Measurements from ENCODE around the gene P2RX1. TPM values are rescaled to one million over a fixed set of nuclear protein-coding genes. Genes with fewer than 3 reads are reported as not detected.

P2RX1 gene
- total RNA-seq = 0.47 and 0.78 TPM in 2 replicates

DNA sequence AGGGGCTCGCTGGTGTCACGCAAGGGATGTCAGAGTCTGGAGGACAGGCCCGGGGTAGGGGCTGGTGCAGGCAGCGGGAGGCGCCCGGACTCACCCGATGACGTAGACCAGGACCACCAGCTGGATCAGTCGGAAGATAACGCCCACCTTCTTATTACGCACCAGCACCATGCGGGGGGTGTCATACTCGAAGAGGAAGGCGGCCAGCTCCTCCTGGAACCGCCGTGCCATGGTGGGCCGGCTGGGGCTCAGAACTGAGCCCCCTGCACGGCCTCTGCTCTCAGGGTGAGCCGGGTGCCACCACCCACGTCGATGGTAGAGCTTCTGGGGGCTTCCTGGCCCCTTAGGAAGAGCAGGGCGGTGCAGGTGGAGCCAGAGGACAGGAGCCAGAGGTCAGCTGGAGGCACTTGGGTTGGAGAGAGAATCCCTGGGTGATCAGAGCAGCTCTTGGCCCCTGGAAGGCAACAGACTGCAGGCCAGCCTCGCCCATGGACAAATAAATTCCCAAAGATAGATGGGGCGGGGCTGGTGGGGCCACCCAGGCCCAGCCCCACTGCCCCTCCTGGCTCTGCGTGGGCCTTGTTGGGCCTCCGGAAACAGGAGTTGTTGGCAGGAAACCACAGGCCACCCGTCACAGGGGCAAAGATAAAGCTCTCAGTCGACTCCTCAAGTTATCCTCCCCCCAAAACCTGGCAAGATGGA lies at the start of gene P2RX1:
Gene P2RX1 (minus strand): TSS at position 471 of the 702 bp plus-strand sequence. CDS start 240 bp downstream, at position 231.
- intact Hi-C loops (cut with micrococcal nuclease) = loop anchor here (2.0 to 10.0 kb wide), 2 partner anchors 49 to 159 kb away; partner anchors contain the start of gene ATP2A3
- Mint-ChIP-seq H3K4me3 (peak within 1 kb of the TSS; percentile 53), H3K27me3 (no peaks in the 10 kb centered on the region), H3K9me3 (no peaks in the 10 kb centered on the region), H3K36me3 (ENCODE audit: low read depth) (no peaks in the 10 kb centered on the region), H3K4me1 (peaks cover 24% of the 10 kb centered on the region), H3K27ac (peak within 1 kb of the TSS; percentile 62)
- peak; percentile 78 for DNase-seq

DNA sequence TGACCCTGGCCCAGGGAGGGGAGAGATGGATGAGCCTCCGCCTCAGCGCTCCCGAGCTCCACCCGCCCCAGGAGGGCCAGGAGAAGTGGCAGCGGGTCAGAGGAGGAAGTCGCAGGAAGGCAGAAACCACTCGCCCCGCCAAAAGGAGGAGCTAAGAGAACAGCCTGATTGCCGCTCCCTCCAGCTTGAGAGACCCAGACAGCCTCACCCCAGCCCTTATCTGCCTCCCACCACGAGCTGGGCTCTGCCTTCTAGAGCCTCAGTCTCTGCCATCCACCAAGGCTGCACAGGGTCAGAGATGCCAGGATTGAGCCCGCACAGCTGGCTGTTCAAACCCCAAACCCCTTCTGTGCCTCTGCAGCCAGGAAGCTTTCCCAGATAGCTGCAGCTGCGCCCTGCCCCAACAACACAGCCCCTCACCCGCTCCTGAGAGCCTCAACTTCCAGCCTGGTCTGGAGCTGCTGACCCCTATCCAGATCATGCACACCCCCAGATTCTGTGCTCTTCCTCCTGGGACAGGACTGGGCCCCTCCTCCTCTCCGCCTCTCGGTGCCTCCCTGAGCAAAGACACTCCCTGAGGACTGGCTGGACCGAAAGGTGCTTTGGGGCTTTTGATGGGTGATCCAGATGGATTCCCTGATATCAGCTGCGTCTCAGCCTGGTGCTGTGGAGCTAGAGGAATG lies 49.0 kb upstream of the P2RX1 start:
- no peaks in the 10 kb centered on the region for H3K9me3 Mint-ChIP-seq
- peak overlapping the region; percentile 90 for H3K4me3 Mint-ChIP-seq
- no peaks in the 10 kb centered on the region for H3K27me3 Mint-ChIP-seq
- H3K36me3 Mint-ChIP-seq (ENCODE audit: low read depth) = peaks cover 6% of the 10 kb centered on the region
- peaks cover 36% of the 10 kb centered on the region for H3K4me1 Mint-ChIP-seq
- DNase-seq = peak; percentile 93
- peak overlapping the region; percentile 87 for H3K27ac Mint-ChIP-seq
- intact Hi-C loops (cut with micrococcal nuclease) = loop anchor here (2.0 kb wide), 2 partner anchors 50 to 72 kb away; partner anchors contain the start of gene CAMKK1

DNA sequence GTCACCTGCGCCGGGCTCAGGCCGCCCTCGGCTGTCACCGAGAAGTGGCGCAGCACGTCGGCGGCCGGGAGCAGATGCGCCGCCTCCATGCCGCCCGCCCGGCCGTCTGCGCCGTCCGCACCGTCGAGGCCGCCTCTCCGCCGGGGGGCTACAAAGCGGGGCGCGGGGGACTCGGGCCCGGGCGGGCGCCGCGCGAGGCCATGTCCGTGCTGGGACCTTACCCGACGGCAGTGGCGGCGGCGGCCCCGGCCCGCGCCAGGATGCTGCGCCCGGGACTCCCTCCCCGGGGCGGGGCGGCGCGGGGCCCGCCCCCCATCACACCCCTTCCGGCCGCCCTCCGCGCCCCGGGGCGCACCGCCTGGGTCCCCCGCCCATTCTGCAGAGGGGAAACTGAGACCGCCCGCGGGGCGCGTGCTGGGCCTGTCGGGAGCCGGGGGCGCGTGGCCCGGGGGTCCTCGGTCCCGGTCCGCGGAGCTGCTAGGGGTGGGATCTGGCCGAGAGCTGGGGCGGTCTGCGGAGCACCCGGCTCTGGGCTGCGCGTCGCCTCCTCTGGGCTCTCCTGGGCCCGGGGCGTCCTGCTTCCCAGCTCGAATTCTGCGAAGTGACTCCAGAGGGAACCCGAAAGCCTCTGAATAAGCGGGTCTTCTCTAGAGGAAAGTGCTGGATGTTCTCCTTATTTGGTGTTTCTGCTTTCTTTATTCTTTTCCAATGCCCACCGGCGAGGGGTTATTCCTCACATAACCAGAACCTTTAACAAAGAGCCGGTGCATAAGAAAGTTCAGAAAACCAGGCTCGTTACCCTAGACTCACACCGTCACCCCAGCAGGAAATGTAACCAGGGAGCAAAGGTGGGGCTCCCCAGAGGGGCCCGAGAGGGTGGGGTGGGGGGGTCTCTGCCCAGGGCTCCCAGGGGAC lies 48.2 kb upstream of the P2RX1 start, which contains the start of gene ATP2A3:
Gene ATP2A3 (minus strand): TSS at position 235 of the 915 bp plus-strand sequence. CDS start 146 bp downstream, at position 89.
- peak within 1 kb of the TSS; percentile 87 for H3K27ac Mint-ChIP-seq
- DNase-seq = peak; percentile 91
- no peaks in the 10 kb centered on the region for H3K9me3 Mint-ChIP-seq
- H3K4me3 Mint-ChIP-seq = peak within 1 kb of the TSS; percentile 90
- intact Hi-C loops (cut with micrococcal nuclease) = loop anchor here (2.0 to 5.0 kb wide), 4 partner anchors 50 to 242 kb away; partner anchors contain the start of genes CAMKK1, HASPIN and NCBP3
- peaks cover 6% of the 10 kb centered on the region for H3K36me3 Mint-ChIP-seq (ENCODE audit: low read depth)
- H3K4me1 Mint-ChIP-seq = peaks cover 39% of the 10 kb centered on the region
- H3K27me3 Mint-ChIP-seq = no peaks in the 10 kb centered on the region

DNA sequence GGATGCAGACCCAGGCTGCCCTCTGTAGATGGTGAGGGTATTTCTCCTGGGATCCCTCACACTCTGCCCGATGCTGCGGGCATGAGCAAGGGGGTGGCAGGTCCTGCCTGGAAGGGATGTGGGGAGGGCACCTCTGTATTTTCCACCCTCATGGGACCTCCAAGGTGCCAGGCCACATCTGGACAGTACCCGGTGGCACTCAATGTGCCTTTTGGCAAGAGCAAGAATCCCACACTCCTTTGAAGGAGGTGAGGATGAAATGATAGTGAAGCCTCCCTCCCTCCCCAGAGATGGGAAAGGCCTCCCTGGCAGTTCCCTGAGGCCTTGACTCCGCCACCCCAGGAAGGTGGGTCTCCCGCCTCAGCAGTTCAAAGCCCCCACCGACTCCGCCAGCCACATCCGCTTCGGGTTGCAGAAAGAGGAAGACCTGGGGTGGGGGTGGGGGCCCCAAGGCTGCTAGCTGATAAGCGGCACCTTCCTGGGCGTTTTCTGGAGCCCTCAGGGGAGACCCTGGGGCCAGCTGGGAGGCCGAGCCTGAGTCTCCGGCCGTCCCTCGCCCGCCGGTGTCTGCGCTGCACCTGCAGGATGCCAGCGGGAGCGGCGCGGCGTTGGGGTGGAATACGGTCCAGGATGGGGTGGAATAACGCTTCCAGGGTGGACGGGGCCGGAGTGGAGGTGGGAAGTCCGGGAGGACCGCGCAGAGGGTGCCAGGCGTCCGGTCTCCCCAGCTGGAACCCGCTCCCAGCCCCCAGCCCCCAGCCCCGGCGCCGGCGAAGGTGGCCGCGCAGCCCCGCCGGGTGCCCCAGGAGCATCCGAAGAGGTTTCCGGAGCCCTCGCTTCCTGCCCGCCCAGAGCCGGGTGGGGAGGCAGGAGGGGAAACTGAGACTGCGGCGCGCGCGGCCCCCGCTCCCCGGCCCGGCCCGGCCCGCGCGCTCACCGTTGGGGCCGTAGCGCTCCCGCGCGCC lies 47.3 kb upstream of the P2RX1 start:
- intact Hi-C loops (cut with micrococcal nuclease) = loop anchor here (2.0 to 5.0 kb wide), 5 partner anchors 41 to 241 kb away; partner anchors contain the start of genes CAMKK1, HASPIN and NCBP3
- H3K4me1 Mint-ChIP-seq = peaks cover 42% of the 10 kb centered on the region

DNA sequence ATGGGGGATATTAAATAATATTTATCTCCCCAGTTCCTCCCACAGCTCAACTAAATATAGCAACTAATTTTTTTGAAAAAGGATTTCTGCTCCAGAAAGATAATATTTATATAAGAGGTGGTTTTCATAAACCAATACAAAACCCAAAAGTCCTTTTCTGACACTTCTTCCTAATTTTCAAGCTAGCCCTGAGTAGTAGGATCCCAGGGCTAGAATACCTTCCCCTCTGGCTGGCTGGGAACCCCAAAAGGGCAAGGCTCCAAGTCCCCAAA lies 46.6 kb upstream of the P2RX1 start:
- Mint-ChIP-seq H3K36me3 (ENCODE audit: low read depth) (peaks cover 6% of the 10 kb centered on the region), H3K27ac (peak overlapping the region; percentile 72), H3K4me1 (peaks cover 44% of the 10 kb centered on the region), H3K4me3 (peak overlapping the region; percentile 81), H3K9me3 (no peaks in the 10 kb centered on the region), H3K27me3 (no peaks in the 10 kb centered on the region)
- no peak for DNase-seq
- intact Hi-C loops (cut with micrococcal nuclease) = loop anchor here (2.0 to 5.0 kb wide), 3 partner anchors 42 to 241 kb away; partner anchors contain the start of genes HASPIN and NCBP3

More for the DNA sequence above, 47.3 kb upstream of the P2RX1 start:
- Mint-ChIP-seq H3K4me3 (peak overlapping the region; percentile 81), H3K9me3 (no peaks in the 10 kb centered on the region), H3K27me3 (no peaks in the 10 kb centered on the region), H3K36me3 (ENCODE audit: low read depth) (peaks cover 6% of the 10 kb centered on the region), H3K27ac (peak overlapping the region; percentile 72)
- DNase-seq = peak; percentile 91

DNA sequence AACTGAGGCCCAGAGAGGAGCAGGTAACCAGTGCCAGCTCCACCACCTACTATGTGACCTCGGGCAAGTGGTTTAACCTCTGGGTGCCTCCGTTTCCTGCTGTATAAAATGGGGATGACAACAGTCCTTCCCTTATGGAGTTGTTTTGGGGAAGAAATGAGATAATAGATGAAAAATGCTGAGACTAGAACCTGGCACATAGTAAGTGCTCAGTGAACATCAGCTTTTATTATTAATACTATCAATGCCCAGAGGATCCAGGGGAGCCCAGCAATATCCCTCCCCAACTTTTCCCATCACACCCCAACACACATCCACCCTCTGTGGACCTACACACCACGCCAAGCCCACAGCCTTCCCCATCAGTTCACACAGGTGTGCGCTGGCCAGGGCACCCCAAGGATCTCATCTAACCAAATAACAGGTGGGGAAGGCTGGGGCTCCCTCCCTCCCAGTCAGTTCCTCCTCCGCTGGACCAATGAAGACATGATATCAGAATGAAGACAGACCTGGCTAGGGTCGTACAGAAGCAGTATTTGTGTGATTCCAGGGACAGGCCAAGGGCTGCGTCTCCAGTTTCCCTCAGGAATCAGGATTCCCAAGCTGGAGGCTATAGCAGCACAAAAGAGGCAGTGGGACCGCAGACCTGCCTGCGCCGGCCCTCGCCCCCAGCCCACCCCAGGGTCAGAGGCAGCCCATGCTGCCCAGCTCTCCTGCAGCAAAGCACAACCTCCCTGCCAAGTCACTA lies 46.1 kb upstream of the P2RX1 start:
- Mint-ChIP-seq H3K27ac (peak overlapping the region; percentile 34), H3K36me3 (ENCODE audit: low read depth) (peaks cover 9% of the 10 kb centered on the region), H3K9me3 (no peaks in the 10 kb centered on the region), H3K27me3 (no peaks in the 10 kb centered on the region), H3K4me1 (peaks cover 49% of the 10 kb centered on the region), H3K4me3 (peak overlapping the region; percentile 81)
- intact Hi-C loops (cut with micrococcal nuclease) = loop anchor here (2.0 to 5.0 kb wide), 3 partner anchors 42 to 240 kb away; partner anchors contain the start of genes HASPIN and NCBP3
- DNase-seq = no peak

DNA sequence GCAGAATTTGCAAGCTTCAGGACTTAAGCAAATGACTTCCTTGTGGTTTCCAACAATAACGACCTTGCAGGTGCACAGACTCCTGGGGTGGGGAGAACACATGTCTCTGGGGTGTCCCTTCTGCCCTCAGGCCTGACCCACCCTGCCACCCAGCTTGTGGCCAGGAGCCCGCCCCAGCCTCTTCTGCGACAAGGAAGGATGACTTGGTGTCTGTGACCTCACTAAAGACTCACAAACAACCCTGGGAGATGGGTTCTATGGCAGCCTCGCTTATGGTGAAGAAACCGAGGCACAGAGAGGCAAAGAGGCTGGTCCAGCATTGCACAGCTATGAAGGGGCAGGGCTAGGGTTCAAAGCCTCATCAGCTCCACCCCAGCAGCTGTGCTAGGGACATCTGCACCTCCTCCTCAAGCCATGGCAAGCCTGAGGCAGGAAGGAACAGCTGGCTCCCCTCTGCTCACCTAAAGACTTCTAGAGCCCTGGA lies 45.3 kb upstream of the P2RX1 start:
- H3K9me3 Mint-ChIP-seq = no peaks in the 10 kb centered on the region
- H3K36me3 Mint-ChIP-seq (ENCODE audit: low read depth) = peaks cover 14% of the 10 kb centered on the region
- peak; percentile 73 for DNase-seq
- intact Hi-C loops (cut with micrococcal nuclease) = loop anchor here (2.0 to 5.0 kb wide), 3 partner anchors 43 to 239 kb away; partner anchors contain the start of genes HASPIN and NCBP3
- H3K4me3 Mint-ChIP-seq = peak overlapping the region; percentile 81
- peak overlapping the region; percentile 72 for H3K27ac Mint-ChIP-seq
- no peaks in the 10 kb centered on the region for H3K27me3 Mint-ChIP-seq
- peaks cover 55% of the 10 kb centered on the region for H3K4me1 Mint-ChIP-seq

DNA sequence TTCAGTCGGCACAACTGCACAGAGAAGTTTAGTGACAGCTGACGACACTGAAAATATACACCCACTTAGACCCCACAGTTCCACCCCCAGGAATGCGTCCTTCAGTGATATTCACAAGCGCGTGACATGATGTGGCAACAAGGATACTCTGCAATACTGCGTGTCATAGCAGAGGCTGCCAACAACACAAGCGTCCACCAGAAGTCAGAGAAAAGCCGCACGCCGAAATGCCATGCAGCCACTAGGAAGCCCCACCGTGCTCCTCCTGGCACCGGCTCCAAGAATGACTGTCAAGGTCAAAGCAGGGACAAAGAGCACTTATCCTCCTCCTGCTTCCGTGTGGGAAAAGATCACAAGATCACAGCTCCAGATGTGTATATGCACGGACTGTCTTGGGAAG lies 44.5 kb upstream of the P2RX1 start:
- Mint-ChIP-seq H3K36me3 (ENCODE audit: low read depth) (peaks cover 16% of the 10 kb centered on the region), H3K4me3 (peak overlapping the region; percentile 41)
- intact Hi-C loops (cut with micrococcal nuclease) = loop anchor here (5.0 kb wide), 2 partner anchors 113 to 238 kb away; partner anchors contain the start of genes HASPIN and NCBP3

DNA sequence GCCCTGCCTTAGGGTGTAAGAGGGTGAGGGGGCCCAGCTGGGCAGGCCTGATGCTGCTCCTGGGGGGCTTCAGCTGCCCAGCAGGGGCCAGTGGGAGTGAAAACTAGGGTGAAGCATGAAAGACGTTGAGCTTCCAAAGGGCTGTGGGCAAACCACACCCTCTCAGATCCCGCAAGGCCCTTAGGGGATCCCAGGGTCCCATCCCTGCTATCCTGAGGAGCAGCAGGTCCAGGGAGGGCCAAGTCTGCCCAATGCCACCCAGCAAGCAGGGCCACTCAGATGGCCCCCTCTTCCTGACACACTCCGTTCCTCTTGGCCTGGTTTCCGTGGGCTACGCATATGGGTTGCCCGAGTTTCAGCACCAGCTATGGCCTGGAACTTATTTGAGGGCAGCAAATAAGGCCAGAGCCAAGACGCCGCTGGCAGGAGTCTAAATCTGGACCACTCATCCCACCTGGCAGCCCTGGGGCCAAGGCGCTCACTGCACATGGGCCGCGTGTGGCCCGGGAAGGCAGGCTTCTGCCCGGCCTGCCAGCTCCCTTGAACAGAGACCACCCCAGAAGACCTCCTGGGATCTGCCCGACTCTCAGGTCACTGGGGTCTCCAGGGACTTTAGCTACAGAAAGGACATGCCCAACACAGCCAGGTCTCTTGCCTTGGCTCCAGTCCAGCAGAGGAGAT lies 43.8 kb upstream of the P2RX1 start:
- Mint-ChIP-seq H3K27ac (peak overlapping the region; percentile 74), H3K4me3 (peak overlapping the region; percentile 41), H3K9me3 (no peaks in the 10 kb centered on the region), H3K36me3 (ENCODE audit: low read depth) (peaks cover 16% of the 10 kb centered on the region), H3K27me3 (no peaks in the 10 kb centered on the region), H3K4me1 (peaks cover 51% of the 10 kb centered on the region)
- intact Hi-C loops (cut with micrococcal nuclease) = loop anchor here (5.0 kb wide), 2 partner anchors 113 to 238 kb away; partner anchors contain the start of genes HASPIN and NCBP3
- DNase-seq = no peak

More for the DNA sequence above, 44.5 kb upstream of the P2RX1 start:
- Mint-ChIP-seq H3K27me3 (no peaks in the 10 kb centered on the region), H3K27ac (peak overlapping the region; percentile 74), H3K4me1 (peaks cover 57% of the 10 kb centered on the region), H3K9me3 (no peaks in the 10 kb centered on the region)
- no peak for DNase-seq

DNA sequence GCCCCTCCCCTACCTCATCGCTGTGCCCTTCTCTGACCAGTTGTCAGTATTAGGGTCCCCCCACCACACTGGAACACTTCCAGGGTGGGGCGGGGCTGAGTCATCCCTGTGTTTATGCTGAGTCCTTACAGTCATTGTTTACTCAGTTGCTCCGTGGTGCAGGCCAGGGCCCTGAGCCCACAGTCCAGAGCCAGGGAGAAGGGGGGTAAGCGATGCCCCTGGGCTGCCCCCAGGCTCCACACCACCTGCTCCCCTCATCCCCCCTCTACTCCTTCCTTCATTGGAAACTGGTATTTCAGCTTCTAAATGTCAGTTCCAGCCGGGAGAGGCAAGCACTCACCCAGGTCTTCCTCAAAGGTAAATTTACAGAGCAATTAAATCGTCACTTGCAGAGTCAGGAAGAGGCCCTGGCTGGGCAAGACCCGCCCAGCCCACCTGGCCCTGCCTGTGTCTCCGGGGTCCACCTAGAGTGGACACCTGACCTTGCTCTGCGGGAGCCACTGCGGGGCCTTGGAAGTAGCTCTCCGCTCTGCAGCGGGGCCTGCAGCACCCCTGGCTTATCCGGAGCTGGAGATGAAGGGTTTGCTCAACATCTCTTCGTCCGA lies 43.1 kb upstream of the P2RX1 start:
- H3K36me3 Mint-ChIP-seq (ENCODE audit: low read depth) = peaks cover 16% of the 10 kb centered on the region
- H3K4me1 Mint-ChIP-seq = peaks cover 51% of the 10 kb centered on the region
- no peaks in the 10 kb centered on the region for H3K27me3 Mint-ChIP-seq
- DNase-seq = no peak
- intact Hi-C loops (cut with micrococcal nuclease) = no loop called here
- no peak overlapping the region for H3K4me3 Mint-ChIP-seq
- peak overlapping the region; percentile 90 for H3K27ac Mint-ChIP-seq
- no peaks in the 10 kb centered on the region for H3K9me3 Mint-ChIP-seq
